PFSK-1 (cell line): Measurements from ENCODE around the gene B3GALT2.

ENCODE experiments used
- FOXP2 ChIP-seq: optimal IDR thresholded peaks from 2 replicates; pipeline ENCODE3; 2011; ENCODE audit warnings: borderline replicate concordance, control low read depth, inconsistent platforms; ENCODE audit not compliant: insufficient read depth; ENCODE audit errors: extremely low read length, extremely low read depth
- POLR2AphosphoS5 ChIP-seq: IDR thresholded peaks from 2 replicates; pipeline ENCODE4 v1.6.1; 2012; ENCODE audit warnings: low read depth, mild to moderate bottlenecking, control low read depth, low read length, moderate library complexity
- REST ChIP-seq, 2 experiments: IDR thresholded peaks; 2 replicates each; pipeline versions ENCODE4 v1.6.1 to v1.8.0; 2011 to 2012; ENCODE audit warnings: low read depth in 2 of 2, low read length in 2 of 2, control low read depth in 1 of 2, inconsistent platforms in 1 of 2, mild to moderate bottlenecking in 1 of 2, moderate library complexity in 1 of 2; ENCODE audit not compliant: insufficient read depth in 1 of 2
- SIN3A ChIP-seq: IDR thresholded peaks from 2 replicates; pipeline ENCODE4 v1.6.1; 2012; ENCODE audit warnings: mild to moderate bottlenecking, low read length, moderate library complexity, borderline replicate concordance; ENCODE audit not compliant: insufficient read depth
- TAF1 ChIP-seq: IDR thresholded peaks from 2 replicates; pipeline ENCODE4 v1.6.1; 2012; ENCODE audit warnings: low read length, control low read depth, borderline replicate concordance; ENCODE audit not compliant: insufficient read depth

The B3GALT2 gene

GRCh38 chr1:193157360-193157759 lies 29.1 kb downstream of the B3GALT2 start:
- TF ChIP-seq REST (IDR thresholded peaks at IDR 0.05; ENCODE audit: insufficient read depth in 1 of 2, low read depth in 2 of 2, low read length in 2 of 2) = no peak
- TF ChIP-seq FOXP2 = no peak
- TF ChIP-seq POLR2AphosphoS5 = no peak
- TF ChIP-seq SIN3A = no peak

DNA sequence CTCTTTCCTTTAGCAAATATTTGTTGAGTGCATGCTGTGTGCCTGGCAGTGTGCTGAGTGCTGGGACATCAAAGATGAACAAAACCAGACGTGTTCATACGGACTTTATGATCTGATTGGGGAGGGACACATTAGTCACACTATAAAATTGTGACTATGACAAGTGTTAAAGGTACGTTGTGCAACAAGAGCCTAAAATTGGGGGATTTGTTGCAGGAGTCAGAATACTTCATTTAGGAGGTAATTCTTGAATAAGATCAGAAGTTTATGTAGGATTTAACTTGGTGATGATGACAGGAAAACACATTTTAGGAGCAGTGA lies 29.6 kb downstream of the B3GALT2 start:
- no peak for TF ChIP-seq FOXP2
- no peak for TF ChIP-seq REST (IDR thresholded peaks at IDR 0.05; ENCODE audit: insufficient read depth in 1 of 2, low read depth in 2 of 2, low read length in 2 of 2)
- TF ChIP-seq TAF1 = no peak
- no peak for TF ChIP-seq SIN3A
- TF ChIP-seq POLR2AphosphoS5 = no peak

DNA sequence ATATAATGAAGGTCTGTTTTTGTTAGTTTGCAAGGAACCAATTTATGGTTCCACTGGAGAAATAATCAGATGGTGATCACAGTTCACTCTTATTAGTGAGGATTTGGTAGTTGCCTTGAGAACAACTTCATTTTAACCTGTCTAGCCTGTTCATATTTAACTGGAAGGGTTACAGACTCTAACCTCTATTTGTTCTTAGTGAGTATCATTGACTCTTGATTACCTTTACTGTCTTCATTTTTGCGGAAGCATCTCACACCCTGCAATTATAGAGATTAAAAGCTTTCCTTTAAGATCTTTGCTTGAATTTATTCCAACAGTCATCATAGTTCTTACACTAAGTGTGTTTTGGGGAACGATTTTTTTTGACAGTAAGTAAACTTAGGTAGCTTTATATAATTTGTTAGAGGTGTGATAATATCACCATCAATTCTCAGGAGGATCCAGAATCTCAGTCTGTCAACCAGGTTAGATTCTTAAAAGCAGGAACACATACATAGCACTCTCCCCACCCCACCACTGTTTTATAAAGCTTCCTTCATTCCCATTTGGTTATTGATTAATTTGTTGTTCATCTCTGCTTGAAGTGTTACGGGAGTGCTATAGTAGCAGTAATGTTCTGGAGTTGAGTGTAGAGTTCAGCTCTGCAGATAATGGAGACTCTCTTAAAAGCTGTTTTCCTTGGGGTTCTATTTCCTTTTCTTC lies 30.1 kb downstream of the B3GALT2 start:
- no peak for TF ChIP-seq REST (IDR thresholded peaks at IDR 0.05; ENCODE audit: insufficient read depth in 1 of 2, low read depth in 2 of 2, low read length in 2 of 2)
- TF ChIP-seq SIN3A = no peak
- TF ChIP-seq POLR2AphosphoS5 = no peak
- no peak for TF ChIP-seq FOXP2
- TF ChIP-seq TAF1 = no peak

- no peak for TF ChIP-seq SIN3A
- no peak for TF ChIP-seq REST (IDR thresholded peaks at IDR 0.05; ENCODE audit: insufficient read depth in 1 of 2, low read depth in 2 of 2, low read length in 2 of 2)
These were observed 41.4 kb downstream of the B3GALT2 start for GRCh38 chr1:193144999-193145398.

- TF ChIP-seq TAF1 (no peak), REST (IDR thresholded peaks at IDR 0.05; ENCODE audit: insufficient read depth in 1 of 2, low read depth in 2 of 2, low read length in 2 of 2) (no peak), SIN3A (no peak), FOXP2 (no peak), POLR2AphosphoS5 (no peak)
These were observed 42.0 kb downstream of the B3GALT2 start for GRCh38 chr1:193144361-193144938.
